GM18505 (cell line): ENCODE results near the gene MAP6D1.

Source experiments
- ATAC-seq: cut with Tn5 transposase; IDR thresholded peaks from one replicate; pipeline ENCODE4 v1.9.1; 2021; ENCODE audit not compliant: unreplicated experiment
- POLR2A ChIP-seq: IDR thresholded peaks from 4 replicates; pipeline ENCODE4 v1.6.1; 2011; ENCODE audit warnings: borderline replicate concordance; ENCODE audit not compliant: insufficient read depth, insufficient read length; ENCODE audit errors: extremely low read depth

MAP6D1 gene

GRCh38 chr3:183816681-183817510 lies 8.5 kb downstream of the MAP6D1 start:
- ATAC-seq: no peak
- no peak for TF ChIP-seq POLR2A

- TF ChIP-seq POLR2A: no peak
- ATAC-seq: no peak
Observed at GRCh38 chr3:183815951-183816475, 9.4 kb downstream of the MAP6D1 start.

GRCh38 chr3:183815563-183815940 lies 9.8 kb downstream of the MAP6D1 start:
- no peak for TF ChIP-seq POLR2A
- ATAC-seq: no peak

DNA sequence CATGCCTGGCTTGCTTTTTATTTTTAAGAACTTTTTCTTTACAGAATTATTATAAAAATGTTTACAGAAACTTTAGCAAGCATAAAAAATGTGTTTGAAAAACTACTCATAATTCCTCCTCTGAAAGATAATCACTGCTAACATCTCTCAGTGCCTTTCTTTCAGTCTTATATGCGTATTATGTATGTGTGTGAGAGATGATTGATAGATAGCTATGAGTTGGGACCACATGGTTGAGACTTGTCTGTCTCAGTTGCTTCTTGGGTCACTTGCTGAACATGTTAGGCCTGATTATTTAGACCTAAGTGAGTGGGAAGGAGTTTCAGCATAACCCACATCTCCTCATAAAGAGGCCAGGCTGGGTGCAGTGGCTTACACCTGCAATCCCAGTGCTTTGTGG lies 11.1 kb downstream of the MAP6D1 start:
- ATAC-seq: no peak
- TF ChIP-seq POLR2A: no peak

- ATAC-seq: no peak
- TF ChIP-seq POLR2A: no peak
Observed at GRCh38 chr3:183812761-183813445, 12.5 kb downstream of the MAP6D1 start.

DNA sequence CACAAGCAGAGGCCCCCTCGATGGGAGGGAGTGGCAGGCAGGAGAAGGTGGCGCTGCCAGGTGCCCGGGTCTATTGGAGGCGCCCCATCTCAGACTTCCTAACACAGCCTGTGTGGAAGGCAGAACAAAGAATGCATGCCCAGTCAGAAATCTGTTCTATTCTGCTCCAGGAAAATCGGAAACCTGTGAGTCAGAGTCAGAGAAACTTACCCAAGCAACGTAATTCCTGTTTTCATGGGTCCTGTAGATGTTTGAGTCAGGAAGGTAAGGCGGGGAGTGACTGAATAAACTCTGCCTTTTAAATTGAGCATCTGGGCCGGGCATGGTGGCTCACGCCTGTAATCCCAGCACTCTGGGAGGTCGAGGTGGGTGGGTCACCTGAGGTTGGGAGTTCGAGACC lies 13.7 kb downstream of the MAP6D1 start:
- no peak for TF ChIP-seq POLR2A
- no peak for ATAC-seq

GRCh38 chr3:183810643-183811594 lies 14.5 kb downstream of the MAP6D1 start:
- TF ChIP-seq POLR2A: no peak
- ATAC-seq: no peak

- no peak for ATAC-seq
- TF ChIP-seq POLR2A: no peak
Observed at GRCh38 chr3:183809270-183809669, 16.1 kb downstream of the MAP6D1 start.

DNA sequence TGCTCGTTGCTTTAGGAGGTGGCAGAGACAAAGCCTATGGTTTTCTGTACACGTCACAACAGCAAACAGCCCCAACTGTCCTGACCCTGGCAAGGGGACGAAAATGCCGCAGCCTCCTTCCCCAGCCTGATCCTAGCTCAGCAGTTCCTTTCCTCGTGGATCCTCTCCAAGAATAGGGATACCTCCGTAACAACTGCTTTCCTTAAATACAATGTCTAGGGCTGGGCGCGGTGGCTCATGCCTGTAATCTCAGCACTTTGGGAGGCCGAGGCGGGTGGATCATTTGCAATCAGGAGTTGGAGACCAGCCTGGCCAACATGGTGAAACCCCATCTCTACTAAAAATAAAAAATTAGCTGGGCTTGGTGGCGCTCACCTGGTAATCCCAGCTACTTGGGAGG lies 17.0 kb downstream of the MAP6D1 start:
- TF ChIP-seq POLR2A: no peak
- no peak for ATAC-seq

DNA sequence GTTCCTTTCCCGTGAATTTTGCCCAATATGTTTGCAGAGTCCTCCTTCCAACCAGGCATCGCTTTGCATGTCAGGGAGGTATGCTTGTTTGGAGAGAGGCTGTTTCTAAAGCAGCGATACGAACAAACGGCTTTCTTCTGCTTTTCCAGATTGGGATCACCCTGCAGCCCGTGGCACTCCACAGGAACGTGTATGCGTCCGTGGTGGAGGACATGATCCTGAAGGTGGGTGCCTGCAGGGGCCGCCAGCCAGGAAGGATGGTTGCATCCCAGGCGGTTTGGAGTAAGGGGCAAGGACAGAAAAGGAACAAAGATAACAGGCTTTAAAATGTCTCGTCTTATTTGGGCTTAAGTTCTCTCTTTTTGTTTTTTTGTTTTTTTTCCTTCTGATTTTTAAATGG lies 17.5 kb downstream of the MAP6D1 start:
- ATAC-seq: no peak
- TF ChIP-seq POLR2A: no peak

- no peak for ATAC-seq
- no peak for TF ChIP-seq POLR2A
Observed at GRCh38 chr3:183807209-183807728, 18.1 kb downstream of the MAP6D1 start.

DNA sequence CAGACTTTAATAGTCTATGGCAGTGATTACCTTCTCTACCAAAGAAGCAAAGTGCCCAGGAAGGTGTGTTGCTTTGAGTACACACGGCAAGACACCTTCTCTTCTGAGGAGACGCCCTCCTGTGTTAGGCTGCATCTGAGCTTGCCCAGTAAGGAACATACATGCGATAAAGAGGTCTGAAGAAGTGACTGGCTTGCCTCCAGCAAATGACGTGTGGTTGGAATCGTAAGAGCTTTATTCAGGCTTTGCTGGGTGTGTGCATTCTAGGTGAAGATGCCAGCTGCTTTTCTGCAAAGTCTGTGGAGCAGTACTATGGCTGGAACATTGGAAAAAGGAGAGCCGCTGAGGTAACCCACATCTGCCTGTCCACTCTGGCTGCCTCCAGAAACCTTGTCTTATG lies 22.4 kb downstream of the MAP6D1 start:
- no peak for TF ChIP-seq POLR2A
- no peak for ATAC-seq

DNA sequence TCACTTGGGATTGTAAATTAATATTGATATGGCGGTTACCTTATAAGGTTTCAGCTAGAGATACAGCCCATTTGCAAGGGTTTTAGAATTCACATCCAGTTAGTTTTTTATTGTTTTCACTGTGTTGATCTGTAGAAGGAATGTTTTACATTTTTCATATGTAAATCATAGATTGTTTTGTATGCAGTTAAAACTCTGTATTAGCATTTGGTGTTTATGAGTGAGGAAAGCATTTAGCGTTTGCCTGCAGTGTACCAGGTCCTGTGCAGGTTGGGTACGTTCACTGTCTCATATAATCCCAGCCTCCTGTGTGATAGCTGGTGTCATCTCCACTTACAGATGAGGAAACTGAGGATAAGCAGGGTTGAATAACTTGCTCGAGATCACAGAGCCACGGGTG lies 23.8 kb downstream of the MAP6D1 start:
- no peak for ATAC-seq
- no peak for TF ChIP-seq POLR2A

GRCh38 chr3:183800243-183800863 lies 25.0 kb downstream of the MAP6D1 start:
- no peak for TF ChIP-seq POLR2A
- no peak for ATAC-seq
